Measurements from ENCODE around the gene RSPH4A.

- TF ChIP-seq CTCF (conservative IDR thresholded peaks at IDR 0.05; ENCODE audit: low read depth, low read length) (no peak), EZH2phosphoT487 (IDR thresholded peaks at IDR 0.05; ENCODE audit: borderline replicate concordance, low read length) (no peak)
These were observed 59.7 kb downstream of the RSPH4A start for GRCh38 chr6:116676021-116676420.

All from PC-3 (cell line).